BJ (cell line): ENCODE measurements around the gene DDC. TPM values are rescaled to one million over a fixed set of nuclear protein-coding genes. Genes with fewer than 3 reads are reported as not detected.
"Not testable (repeated sequence)": the region's sequence is repeated elsewhere in the genome, so short reads cannot be mapped to it uniquely, and the experiment has no call there.

Source experiments
- CTCF ChIA-PET: fragments of 350-600 bp; formaldehyde crosslinking; extraction: SDS; loops from one replicate; lab custom pipeline; 2021; ENCODE audit warnings: antibody characterized with exemption, inconsistent platforms; lab: Yijun Ruan, JAX
- POLR2A ChIA-PET: fragments of 300-600 bp; sonication (Branson Sonifier 250); formaldehyde crosslinking; extraction: SDS; loops from one replicate; lab custom pipeline; 2021; ENCODE audit warnings: antibody characterized with exemption; lab: Charles Lee
- DNase-seq: peaks from one replicate; pipeline ENCODE4 v3.0.0-alpha.2; 2011; ENCODE audit warnings: low read depth
- H3K27me3 ChIP-seq: 2 replicates; pipeline ENCODE4 v1.6.0; 2011; ENCODE audit warnings: low read length; ENCODE audit not compliant: control insufficient read depth, insufficient read depth
- H3K36me3 ChIP-seq: 2 replicates; pipeline ENCODE4 v1.5.1; 2011; ENCODE audit warnings: low read length; ENCODE audit not compliant: control insufficient read depth, insufficient read depth
- H3K4me3 ChIP-seq: 2 replicates; pipeline ENCODE4 v1.5.1; 2011; ENCODE audit warnings: low read depth, mild to moderate bottlenecking, control low read depth, low read length
- polyA plus RNA-seq: library from polyadenylated mRNA; depleted of rRNA; stranded (reverse); fragments of >200 nt; gene quantifications from 2 replicates; pipeline ENCODE4 v1.2.3, GENCODE V29; 2011
- TF ChIP-seq, protein P1 (sequence below): IDR thresholded peaks from 2 replicates; pipeline ENCODE4 v1.5.1; 2011; ENCODE audit warnings: low read depth, mild to moderate bottlenecking, control low read depth, inconsistent platforms, low read length, moderate library complexity; ENCODE audit not compliant: insufficient read depth

DDC gene
- polyA plus RNA-seq, 1 experiment, result not detected

GRCh38 chr7:50554431-50555322 lies 10.5 kb downstream of the DDC start:
- no peak for DNase-seq
- H3K27me3 ChIP-seq, result peaks cover 4% of the 10 kb centered on the region
- H3K4me3 ChIP-seq, result no peak overlapping the region
- TF ChIP-seq, protein P1, sequence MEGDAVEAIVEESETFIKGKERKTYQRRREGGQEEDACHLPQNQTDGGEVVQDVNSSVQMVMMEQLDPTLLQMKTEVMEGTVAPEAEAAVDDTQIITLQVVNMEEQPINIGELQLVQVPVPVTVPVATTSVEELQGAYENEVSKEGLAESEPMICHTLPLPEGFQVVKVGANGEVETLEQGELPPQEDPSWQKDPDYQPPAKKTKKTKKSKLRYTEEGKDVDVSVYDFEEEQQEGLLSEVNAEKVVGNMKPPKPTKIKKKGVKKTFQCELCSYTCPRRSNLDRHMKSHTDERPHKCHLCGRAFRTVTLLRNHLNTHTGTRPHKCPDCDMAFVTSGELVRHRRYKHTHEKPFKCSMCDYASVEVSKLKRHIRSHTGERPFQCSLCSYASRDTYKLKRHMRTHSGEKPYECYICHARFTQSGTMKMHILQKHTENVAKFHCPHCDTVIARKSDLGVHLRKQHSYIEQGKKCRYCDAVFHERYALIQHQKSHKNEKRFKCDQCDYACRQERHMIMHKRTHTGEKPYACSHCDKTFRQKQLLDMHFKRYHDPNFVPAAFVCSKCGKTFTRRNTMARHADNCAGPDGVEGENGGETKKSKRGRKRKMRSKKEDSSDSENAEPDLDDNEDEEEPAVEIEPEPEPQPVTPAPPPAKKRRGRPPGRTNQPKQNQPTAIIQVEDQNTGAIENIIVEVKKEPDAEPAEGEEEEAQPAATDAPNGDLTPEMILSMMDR, result no peak
- ChIA-PET CTCF (interaction anchor here (0.9 kb wide), 1 partner anchor 586 kb away, joined by 3 read pairs; no protein-coding TSS in a partner anchor), POLR2A (no interaction called here)
- no peaks in the 10 kb centered on the region for H3K36me3 ChIP-seq

GRCh38 chr7:50553973-50554372 lies 11.2 kb downstream of the DDC start:
- Histone ChIP-seq H3K4me3 (no peak overlapping the region), H3K27me3 (peaks cover 2% of the 10 kb centered on the region), H3K36me3 (no peaks in the 10 kb centered on the region)
- TF ChIP-seq, protein P1, result no peak
- ChIA-PET CTCF (no interaction called here), POLR2A (no interaction called here)
- no peak for DNase-seq

DNA sequence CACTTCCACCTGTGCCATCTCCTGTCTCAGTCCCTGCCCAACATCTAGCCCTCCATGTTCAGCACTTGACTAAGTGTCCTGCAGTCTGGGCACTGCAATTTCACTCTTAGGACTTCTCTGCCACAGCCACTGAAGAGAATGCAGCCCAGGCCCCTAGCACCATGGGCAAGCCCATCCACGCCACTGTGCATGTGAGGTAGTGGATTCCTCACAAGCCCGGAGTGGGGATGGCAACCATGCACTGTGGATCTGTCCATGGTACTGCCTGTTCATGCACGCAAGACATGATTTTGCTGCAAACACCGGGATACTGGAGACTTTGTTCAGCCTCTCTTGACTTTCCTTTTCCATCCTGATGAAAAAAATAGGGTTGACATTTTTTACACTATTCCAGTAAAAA lies 12.3 kb downstream of the DDC start:
- Histone ChIP-seq H3K36me3 (no peaks in the 10 kb centered on the region), H3K27me3 (peaks cover 3% of the 10 kb centered on the region), H3K4me3 (no peak overlapping the region)
- POLR2A ChIA-PET, result no interaction called here
- CTCF ChIA-PET, result interaction anchor here (0.9 kb wide), 1 partner anchor 135 kb away, joined by 3 read pairs; no protein-coding TSS in a partner anchor
- TF ChIP-seq, protein P1, result no peak
- DNase-seq, result no peak

DNA sequence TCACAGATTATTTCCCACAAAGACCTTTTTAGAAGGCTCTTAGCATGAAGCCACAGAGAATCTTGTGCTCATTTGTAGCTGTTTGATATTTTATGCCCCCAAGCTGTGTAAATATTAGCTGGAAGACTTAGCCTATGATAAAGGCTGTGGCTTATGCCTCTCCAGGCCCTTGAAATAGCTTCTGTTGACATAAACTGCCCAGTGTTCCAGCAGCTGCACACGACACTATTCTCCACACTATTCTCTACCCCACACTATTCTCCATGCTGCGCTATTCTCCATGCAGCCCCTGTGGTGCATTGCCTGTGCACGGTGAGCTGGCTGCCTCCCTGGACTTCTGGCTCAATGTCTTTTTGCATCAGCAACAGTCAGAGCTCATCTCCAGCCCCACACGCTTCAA lies 13.1 kb downstream of the DDC start:
- no peak overlapping the region for H3K4me3 ChIP-seq
- TF ChIP-seq, protein P1, result no peak
- ChIA-PET POLR2A (no interaction called here), CTCF (interaction anchor here (0.9 kb wide), 1 partner anchor 134 kb away, joined by 3 read pairs; no protein-coding TSS in a partner anchor)
- no peaks in the 10 kb centered on the region for H3K36me3 ChIP-seq
- H3K27me3 ChIP-seq, result peaks cover 3% of the 10 kb centered on the region
- DNase-seq, result no peak

GRCh38 chr7:50545613-50546012 lies 19.6 kb downstream of the DDC start:
- H3K27me3 ChIP-seq, H3K36me3 ChIP-seq, H3K4me3 ChIP-seq, DNase-seq, POLR2A ChIA-PET: not testable (repeated sequence)
- CTCF ChIA-PET, result interaction anchor here (1.0 kb wide), 1 partner anchor 78 kb away, joined by 3 read pairs; no protein-coding TSS in a partner anchor
